ENCODE data around the gene NOL4. TPM values are rescaled to one million over a fixed set of nuclear protein-coding genes. Genes with fewer than 3 reads are reported as not detected.

The NOL4 gene
- total and polyA plus RNA-seq, 2 of the 8 experiments (the other 6 are each of a cell fraction or from before 2014, with no cell fraction given) = 0.18 to 2.6 TPM

DNA sequence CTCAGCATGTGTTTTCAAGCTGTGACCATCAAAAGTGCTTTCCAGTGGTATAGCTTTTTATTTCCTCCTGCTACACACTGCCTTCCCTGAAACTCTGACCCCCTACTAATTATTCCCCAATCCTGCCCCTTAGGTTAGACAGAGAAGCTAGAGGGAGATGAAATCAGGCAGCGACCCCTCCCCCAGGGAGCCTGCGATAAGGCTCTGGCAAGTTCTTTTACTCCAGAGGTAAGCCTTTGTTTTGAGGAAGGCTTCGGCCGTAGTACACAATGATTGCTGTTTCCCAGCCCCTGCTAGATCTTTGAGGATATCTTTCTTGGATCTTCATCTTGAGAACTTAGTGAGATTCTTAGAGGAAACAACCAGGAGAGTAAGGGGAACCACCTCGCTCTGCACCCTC is 33.5 kb upstream of the NOL4 start:
- peak overlapping the region; percentile 25 for H2AFZ ChIP-seq (ENCODE audit: low read length)
- no peaks in the 10 kb centered on the region for H3K36me3 ChIP-seq (ENCODE audit: control insufficient read depth in 2 of 4, insufficient read depth in 4 of 4, low read length in 3 of 4)
- TF ChIP-seq HDAC2 (IDR thresholded peaks at IDR 0.05; ENCODE audit: borderline replicate concordance in 1 of 2, low read depth in 2 of 2, low read length in 2 of 2) (no peak), BRCA1 (IDR thresholded peaks at IDR 0.05; ENCODE audit: low read depth, low read length) (no peak), RXRA (IDR thresholded peaks at IDR 0.05; ENCODE audit: insufficient read depth, low read depth, low read length) (no peak), FOSL1 (IDR thresholded peaks at IDR 0.05; ENCODE audit: insufficient read depth, low read depth, low read length) (no peak)
- H3K4ac ChIP-seq (replicated peaks; ENCODE audit: insufficient read length, low read depth, low read length) = no peak overlapping the region
- H2AK5ac ChIP-seq (ENCODE audit: low read depth, low read length) = no peak overlapping the region
- H3K4me1 ChIP-seq (replicated peaks in 1 of 4; ENCODE audit: control insufficient read depth in 3 of 4, insufficient read depth in 4 of 4, low read length in 3 of 4) = no peaks in the 10 kb centered on the region; a peak in 1 of 7 replicates
- H3K79me2 ChIP-seq (ENCODE audit: control insufficient read depth in 1 of 2, insufficient read depth in 2 of 2, low read length in 2 of 2) = no peaks in the 10 kb centered on the region
- no peak overlapping the region for H3K27ac ChIP-seq (ENCODE audit: low read depth, low read length)
- no peak overlapping the region for H4K5ac ChIP-seq (ENCODE audit: insufficient read length, low read depth, low read length)
- DNase-seq (ENCODE audit: low read depth in 1 of 2, low spot score in 2 of 2) (no peak), FAIRE-seq (no peak)
- no peak overlapping the region for H4K8ac ChIP-seq (ENCODE audit: extremely low read depth, insufficient read depth, low read length)
- no peak overlapping the region for H2BK120ac ChIP-seq (replicated peaks; ENCODE audit: low read depth, low read length)
- H3K4me3 ChIP-seq (ENCODE audit: extremely low read depth in 1 of 4, insufficient read depth in 2 of 4, low read depth in 3 of 4, low read length in 4 of 4) = no peak overlapping the region
- H3K9me3 ChIP-seq (ENCODE audit: insufficient read depth in 2 of 2, low read depth in 1 of 2, low read length in 1 of 2) = no peaks in the 10 kb centered on the region
- no peak overlapping the region for H3K14ac ChIP-seq (ENCODE audit: insufficient read length)
- WGBS, 2 experiments (ENCODE audit: extremely low coverage in 1 of 2, insufficient coverage in 1 of 2, insufficient read length in 1 of 2, insufficient replicate concordance in 2 of 2, low coverage in 1 of 2, low lambda C conversion rate in 2 of 2, missing lambda C conversion rate in 1 of 2) = 80% methylated on average over 5 of the region's 5 CpGs; no CpG with 5 or more reads in 1 of the 2 experiments
- H3K9ac ChIP-seq (replicated peaks in 1 of 4; ENCODE audit: extremely low read depth in 1 of 4, low read depth in 3 of 4, low read length in 3 of 4) = no peak overlapping the region
- peaks cover 0 to 2% (median 0%) of the 10 kb centered on the region in 4 experiments; a peak in 1 of 7 replicates for H3K27me3 ChIP-seq (replicated peaks in 1 of 4; ENCODE audit: control insufficient read depth in 3 of 4, extremely low read depth in 1 of 4, insufficient read depth in 3 of 4, low read length in 3 of 4)
- no peak overlapping the region for H3K4me2 ChIP-seq (ENCODE audit: insufficient read depth in 1 of 2, low read depth in 2 of 2, low read length in 2 of 2)
- no peak overlapping the region for H3K18ac ChIP-seq (ENCODE audit: extremely low read depth, low read length)
- H2BK5ac ChIP-seq (ENCODE audit: low read depth, low read length) = no peak overlapping the region
- no peaks in the 10 kb centered on the region for H3K23me2 ChIP-seq (ENCODE audit: low read depth, low read length)
- no peak overlapping the region for H3K23ac ChIP-seq (ENCODE audit: insufficient read length)
- H2BK20ac ChIP-seq (ENCODE audit: low read length) = no peak overlapping the region
- H2BK12ac ChIP-seq (ENCODE audit: low read depth, low read length) = no peak overlapping the region
- H3K79me1 ChIP-seq (ENCODE audit: low read depth, low read length) = no peaks in the 10 kb centered on the region
- H2BK15ac ChIP-seq (ENCODE audit: low read length) = no peak overlapping the region
- ChIA-PET CTCF (ENCODE audit: partially characterized antibody) (no interaction called here), POLR2A (ENCODE audit: partially characterized antibody) (no interaction called here)
- H4K91ac ChIP-seq (replicated peaks; ENCODE audit: insufficient read length, low read length) = no peak overlapping the region
- no peak overlapping the region for H3K56ac ChIP-seq (replicated peaks; ENCODE audit: insufficient read length, low read depth, low read length)
- no peaks in the 10 kb centered on the region for H4K20me1 ChIP-seq (replicated peaks in 1 of 2; ENCODE audit: control insufficient read depth in 1 of 2, insufficient read depth in 2 of 2, low read length in 2 of 2)
